Measurements from ENCODE around the gene ASPG. TPM values are rescaled to one million over a fixed set of nuclear protein-coding genes. Genes with fewer than 3 reads are reported as not detected.

The ASPG gene
- total and polyA plus RNA-seq, 2 of the 13 experiments (the other 11 are each of a cell fraction or from before 2014, with no cell fraction given) = not detected

GRCh38 chr14:104098272-104099095 is 13.0 kb downstream of the ASPG start:
- H3K4me2 ChIP-seq (ENCODE audit: low read depth, low read length) = no peak overlapping the region
- no peak overlapping the region for H3K27ac ChIP-seq (ENCODE audit: extremely low read length, insufficient read depth, low read length)
- ATAC-seq (no peak), DNase-seq (ENCODE audit: low spot score) (no peak), FAIRE-seq (no peak)
- no TSS peak for BruUV-seq (replicated peaks)
- TF ChIP-seq MED8 (CRISPR knock-in tag; IDR thresholded peaks at IDR 0.05; ENCODE audit: insufficient replicate concordance) (no peak), PHF20 (CRISPR knock-in tag; IDR thresholded peaks at IDR 0.05) (no peak), ATM (IDR thresholded peaks at IDR 0.05; ENCODE audit: borderline replicate concordance) (no peak), ZNF589 (CRISPR knock-in tag; conservative IDR thresholded peaks at IDR 0.05) (no peak), ZNF207 (IDR thresholded peaks at IDR 0.05; ENCODE audit: borderline replicate concordance) (no peak), SATB2 (CRISPR knock-in tag; IDR thresholded peaks at IDR 0.05) (no peak), AFF4 (CRISPR knock-in tag; IDR thresholded peaks at IDR 0.05) (no peak), REXO4 (CRISPR knock-in tag; IDR thresholded peaks at IDR 0.05; ENCODE audit: borderline replicate concordance) (no peak), PAXIP1 (CRISPR knock-in tag; conservative IDR thresholded peaks at IDR 0.05) (no peak), CREM (IDR thresholded peaks at IDR 0.05) (no peak), CREM (CRISPR knock-in tag; IDR thresholded peaks at IDR 0.05) (no peak), ZNF790 (CRISPR knock-in tag; IDR thresholded peaks at IDR 0.05; ENCODE audit: borderline replicate concordance) (no peak)
- no peaks in the 10 kb centered on the region for H3K36me3 ChIP-seq (replicated peaks in 1 of 2; ENCODE audit: control insufficient read depth in 1 of 2, insufficient read depth in 2 of 2, low read length in 2 of 2)
- H3K9me3 ChIP-seq (ENCODE audit: low read length) = no peaks in the 10 kb centered on the region
- ChIA-PET CTCF (ENCODE audit: low intra/inter-chr PET ratio, low total read pairs) (no interaction called here), POLR2A (no interaction called here)
- peaks cover 9 to 38% of the 10 kb centered on the region in 2 experiments for H3K27me3 ChIP-seq (ENCODE audit: control insufficient read depth in 1 of 2, insufficient read depth in 2 of 2, low read length in 2 of 2)
- H3K4me1 ChIP-seq (ENCODE audit: insufficient read depth, low read length) = peaks cover 7% of the 10 kb centered on the region; the same call in 1 of the 2 replicates
- H4K20me1 ChIP-seq (ENCODE audit: insufficient read depth, low read length) = no peaks in the 10 kb centered on the region; the same call in 1 of the 2 replicates
- intact Hi-C loops (cut with micrococcal nuclease; ENCODE audit: unreplicated experiment) = no loop called here
- H3K4me3 ChIP-seq (replicated peaks in 1 of 3; ENCODE audit: insufficient read depth in 1 of 3, low read depth in 2 of 3, low read length in 3 of 3) = no peak overlapping the region
- H2AFZ ChIP-seq (ENCODE audit: low read length) = no peak overlapping the region
- in situ Hi-C loops (cut with HindIII; ENCODE audit: extremely low pct_ligation_motif_present, low pct_unique_long_range_greater_than_20kb) = loop anchor here (5.0 kb wide), 1 partner anchor 34 kb away; no protein-coding TSS in a partner anchor
- 30% methylated on average over 12 of the region's 25 CpGs for WGBS (ENCODE audit: low lambda C conversion rate)
- no peaks in the 10 kb centered on the region for H3K79me2 ChIP-seq (ENCODE audit: insufficient read depth, low read length)
- no peak overlapping the region for H3K9ac ChIP-seq (ENCODE audit: insufficient read depth, low read depth, low read length)

Data from HepG2 (cell line).